Uterus (tissue), 4 donors: ENCODE measurements around the gene TNFRSF21. TPM values are rescaled to one million over a fixed set of nuclear protein-coding genes. Genes with fewer than 3 reads are reported as not detected.

Experiments
- DNase-seq, 2 donors: peaks; one replicate each; pipeline ENCODE4 v3.0.0-alpha.2; 2019 to 2020
- H3K27ac ChIP-seq, 2 donors: fragments of 200-600 bp; sonication (generic); 1 replicate in 1 of 2; 2 replicates in 1 of 2; pipeline ENCODE4 v1.5.1; 2016 to 2018
- H3K27me3 ChIP-seq, 2 donors: fragments of 200-600 bp; sonication (generic); one replicate each; pipeline ENCODE4 v1.5.1; 2018 to 2019; ENCODE audit warnings: control low read depth in 1 of 2
- H3K36me3 ChIP-seq, 2 donors: fragments of 200-600 bp; sonication (generic); one replicate each; pipeline ENCODE4 v1.5.1; 2019; ENCODE audit warnings: control low read depth in 1 of 2
- H3K4me1 ChIP-seq, 2 donors: fragments of 200-600 bp; sonication (generic); one replicate each; pipeline ENCODE4 v1.5.1; 2018 to 2019; ENCODE audit warnings: control low read depth in 1 of 2
- H3K4me3 ChIP-seq, 2 donors: fragments of 200-600 bp; sonication (generic); 1 replicate in 1 of 2; 2 replicates in 1 of 2; pipeline ENCODE4 v1.5.1; 2018 to 2019; ENCODE audit warnings: mild to moderate bottlenecking in 1 of 2
- H3K9me3 ChIP-seq, 2 donors: fragments of 200-600 bp; sonication (generic); one replicate each; pipeline ENCODE4 v1.5.1; 2019; ENCODE audit warnings: control low read depth in 1 of 2
- CTCF ChIP-seq, 4 experiments: fragments of 200-600 bp in 2 of 4; fragments of 450-650 bp in 2 of 4; sonication (generic) in 2 of 4; IDR thresholded peaks; one replicate each; pipeline ENCODE4 v1.5.1; 2016 to 2019; ENCODE audit warnings: antibody characterized with exemption in 4 of 4, mild to moderate bottlenecking in 2 of 4, moderate library complexity in 1 of 4
- POLR2A ChIP-seq, 2 donors: fragments of 450-650 bp; IDR thresholded peaks; one replicate each; pipeline ENCODE4 v1.6.1; 2016; ENCODE audit warnings: antibody characterized with exemption in 2 of 2, mild to moderate bottlenecking in 1 of 2, moderate library complexity in 1 of 2
- intact Hi-C: fragments of 100-400 bp; cut with DNase I; formaldehyde crosslinking; loops from one replicate; pipeline ENCODE4 v1.15.1; 2023; ENCODE audit warnings: low total_unique reads
- total RNA-seq, 4 donors: library from RNA; depleted of rRNA in 3 of 4; stranded (reverse); fragments of >200 nt in 3 of 4; gene quantifications; one replicate each; pipeline versions ENCODE4 v1.1.0 to v1.2.4, GENCODE V29; 2014 to 2023
- donor health status: DM: yes; HTN: yes; CAD: no.

TNFRSF21 gene
- total RNA-seq, 4 donors from 2014 or later, result 1.0 to 33.1 (median 13.2) TPM

- Histone ChIP-seq H3K4me3 (no peak overlapping the region), H3K36me3 (no peaks in the 10 kb centered on the region)
Measured at GRCh38 chr6:47262231-47262630, 47.5 kb downstream of the TNFRSF21 start.

GRCh38 chr6:47261191-47261590 lies 48.5 kb downstream of the TNFRSF21 start:
- Histone ChIP-seq H3K9me3 (no peaks in the 10 kb centered on the region), H3K36me3 (no peaks in the 10 kb centered on the region), H3K4me1 (no peaks in the 10 kb centered on the region), H3K27ac (no peak overlapping the region), H3K4me3 (no peak overlapping the region), H3K27me3 (no peaks in the 10 kb centered on the region)
- intact Hi-C loops, result no loop called here
- no peak for DNase-seq
- no peak for TF ChIP-seq POLR2A (IDR thresholded peaks at IDR 0.05)
- no peak for TF ChIP-seq CTCF (IDR thresholded peaks at IDR 0.05)

More at GRCh38 chr6:47262231-47262630, 47.5 kb downstream of the TNFRSF21 start:
- Histone ChIP-seq H3K9me3 (no peaks in the 10 kb centered on the region), H3K27me3 (no peaks in the 10 kb centered on the region), H3K27ac (no peak overlapping the region), H3K4me1 (no peaks in the 10 kb centered on the region)
- intact Hi-C loops, result no loop called here
- DNase-seq, result no peak
- TF ChIP-seq CTCF (IDR thresholded peaks at IDR 0.05) (no peak), POLR2A (IDR thresholded peaks at IDR 0.05) (no peak)

GRCh38 chr6:47260021-47260420 lies 49.7 kb downstream of the TNFRSF21 start:
- Histone ChIP-seq H3K27me3 (no peaks in the 10 kb centered on the region), H3K4me3 (no peak overlapping the region), H3K4me1 (no peaks in the 10 kb centered on the region), H3K36me3 (no peaks in the 10 kb centered on the region), H3K27ac (no peak overlapping the region), H3K9me3 (no peaks in the 10 kb centered on the region)
- TF ChIP-seq POLR2A (IDR thresholded peaks at IDR 0.05), result no peak
- no peak for TF ChIP-seq CTCF (IDR thresholded peaks at IDR 0.05)
- intact Hi-C loops, result no loop called here
- DNase-seq, result no peak

GRCh38 chr6:47258724-47259347 lies 50.9 kb downstream of the TNFRSF21 start:
- Histone ChIP-seq H3K27ac (no peak overlapping the region), H3K9me3 (no peaks in the 10 kb centered on the region), H3K4me3 (no peak overlapping the region), H3K27me3 (no peaks in the 10 kb centered on the region), H3K36me3 (no peaks in the 10 kb centered on the region), H3K4me1 (no peaks in the 10 kb centered on the region)
- intact Hi-C loops, result no loop called here
- DNase-seq, result no peak
- TF ChIP-seq POLR2A (IDR thresholded peaks at IDR 0.05) (no peak), CTCF (IDR thresholded peaks at IDR 0.05) (no peak)

GRCh38 chr6:47256981-47257730 lies 52.5 kb downstream of the TNFRSF21 start:
- Histone ChIP-seq H3K27ac (no peak overlapping the region), H3K4me1 (no peaks in the 10 kb centered on the region), H3K4me3 (no peak overlapping the region), H3K36me3 (no peaks in the 10 kb centered on the region), H3K27me3 (no peaks in the 10 kb centered on the region), H3K9me3 (no peaks in the 10 kb centered on the region)
- intact Hi-C loops, result no loop called here
- no peak for DNase-seq
- no peak for TF ChIP-seq POLR2A (IDR thresholded peaks at IDR 0.05)
- no peak for TF ChIP-seq CTCF (IDR thresholded peaks at IDR 0.05)
